Measurements from ENCODE around the gene TFIP11. TPM values are rescaled to one million over a fixed set of nuclear protein-coding genes. Genes with fewer than 3 reads are reported as not detected.

TFIP11 gene
- total and polyA plus RNA-seq, 2 donors from 2014 or later, result 26.7 to 34.2 TPM

GRCh38 chr22:26522012-26522411, 9.7 kb upstream of the TFIP11 start:
- no peaks in the 10 kb centered on the region for H3K36me3 ChIP-seq (ENCODE audit: control insufficient read depth in 2 of 3, insufficient read depth in 3 of 3, low read length in 3 of 3)
- TF ChIP-seq CTCF (IDR thresholded peaks at IDR 0.05; ENCODE audit: borderline replicate concordance, extremely low read depth, insufficient read depth), result no peak
- DNase-seq, result no peak
- no peak overlapping the region for H3K4me3 ChIP-seq (ENCODE audit: low read length in 3 of 3)
- H3K9me3 ChIP-seq (ENCODE audit: control insufficient read depth in 2 of 3, insufficient read depth in 1 of 3, low read length in 3 of 3), result no peaks in the 10 kb centered on the region
- FAIRE-seq, result no peak
- no peaks in the 10 kb centered on the region for H3K27me3 ChIP-seq (ENCODE audit: control insufficient read depth, insufficient read depth, low read length)
- H3K4me1 ChIP-seq (ENCODE audit: control insufficient read depth in 2 of 3, insufficient read depth in 2 of 3, low read depth in 1 of 3, low read length in 3 of 3), result peaks cover 0 to 5% (median 0%) of the 10 kb centered on the region in 3 donors
- H3K27ac ChIP-seq (ENCODE audit: low read depth in 2 of 2, low read length in 2 of 2), result no peak overlapping the region
- intact Hi-C loops (cut with DNase I), result no loop called here
- no peak overlapping the region for H3K9ac ChIP-seq (ENCODE audit: low read length in 3 of 3)

- H3K4me3 ChIP-seq (ENCODE audit: low read length in 3 of 3), result no peak overlapping the region
- peaks cover 0 to 15% (median 4%) of the 10 kb centered on the region in 3 donors for H3K4me1 ChIP-seq (ENCODE audit: control insufficient read depth in 2 of 3, insufficient read depth in 2 of 3, low read depth in 1 of 3, low read length in 3 of 3)
- no peaks in the 10 kb centered on the region for H3K27me3 ChIP-seq (ENCODE audit: control insufficient read depth, insufficient read depth, low read length)
- H3K9me3 ChIP-seq (ENCODE audit: control insufficient read depth in 2 of 3, insufficient read depth in 1 of 3, low read length in 3 of 3), result no peaks in the 10 kb centered on the region
- FAIRE-seq (no peak), DNase-seq (no peak)
- no peak for TF ChIP-seq CTCF (IDR thresholded peaks at IDR 0.05; ENCODE audit: borderline replicate concordance, extremely low read depth, insufficient read depth)
- intact Hi-C loops (cut with DNase I), result no loop called here
- H3K9ac ChIP-seq (ENCODE audit: low read length in 3 of 3), result no peak overlapping the region
- H3K36me3 ChIP-seq (ENCODE audit: control insufficient read depth in 2 of 3, insufficient read depth in 3 of 3, low read length in 3 of 3), result no peaks in the 10 kb centered on the region
- no peak overlapping the region for H3K27ac ChIP-seq (ENCODE audit: low read depth in 2 of 2, low read length in 2 of 2)
Measured at GRCh38 chr22:26517429-26517828, 5.2 kb upstream of the TFIP11 start.

GRCh38 chr22:26516503-26516902, 4.2 kb upstream of the TFIP11 start:
- peaks cover under 1 to 15% (median 7%) of the 10 kb centered on the region in 3 donors for H3K4me1 ChIP-seq (ENCODE audit: control insufficient read depth in 2 of 3, insufficient read depth in 2 of 3, low read depth in 1 of 3, low read length in 3 of 3)
- no peaks in the 10 kb centered on the region for H3K9me3 ChIP-seq (ENCODE audit: control insufficient read depth in 2 of 3, insufficient read depth in 1 of 3, low read length in 3 of 3)
- H3K9ac ChIP-seq (ENCODE audit: low read length in 3 of 3), result no peak overlapping the region
- intact Hi-C loops (cut with DNase I), result no loop called here
- no peak for TF ChIP-seq CTCF (IDR thresholded peaks at IDR 0.05; ENCODE audit: borderline replicate concordance, extremely low read depth, insufficient read depth)
- FAIRE-seq (no peak), DNase-seq (no peak)
- no peak overlapping the region for H3K4me3 ChIP-seq (ENCODE audit: low read length in 3 of 3)
- no peak overlapping the region for H3K27ac ChIP-seq (ENCODE audit: low read depth in 2 of 2, low read length in 2 of 2)
- no peaks in the 10 kb centered on the region for H3K36me3 ChIP-seq (ENCODE audit: control insufficient read depth in 2 of 3, insufficient read depth in 3 of 3, low read length in 3 of 3)
- H3K27me3 ChIP-seq (ENCODE audit: control insufficient read depth, insufficient read depth, low read length), result no peaks in the 10 kb centered on the region

- no peak for FAIRE-seq
- intact Hi-C loops (cut with DNase I), result no loop called here
Measured at GRCh38 chr22:26515931-26516330, 3.7 kb upstream of the TFIP11 start.

More at GRCh38 chr22:26515931-26516330, 3.7 kb upstream of the TFIP11 start:
- Histone ChIP-seq H3K9ac (ENCODE audit: low read length in 3 of 3) (no peak overlapping the region), H3K4me3 (ENCODE audit: low read length in 3 of 3) (no peak overlapping the region), H3K9me3 (ENCODE audit: control insufficient read depth in 2 of 3, insufficient read depth in 1 of 3, low read length in 3 of 3) (no peaks in the 10 kb centered on the region), H3K4me1 (ENCODE audit: control insufficient read depth in 2 of 3, insufficient read depth in 2 of 3, low read depth in 1 of 3, low read length in 3 of 3) (peaks cover 3 to 15% (median 12%) of the 10 kb centered on the region in 3 donors), H3K27me3 (ENCODE audit: control insufficient read depth, insufficient read depth, low read length) (no peaks in the 10 kb centered on the region), H3K27ac (ENCODE audit: low read depth in 2 of 2, low read length in 2 of 2) (no peak overlapping the region), H3K36me3 (ENCODE audit: control insufficient read depth in 2 of 3, insufficient read depth in 3 of 3, low read length in 3 of 3) (no peaks in the 10 kb centered on the region)
- TF ChIP-seq CTCF (IDR thresholded peaks at IDR 0.05; ENCODE audit: borderline replicate concordance, extremely low read depth, insufficient read depth), result no peak
- no peak for DNase-seq

Measured in kidney (tissue), 14 donors.